IMR-90 (cell line): ENCODE measurements around the gene HDAC10. TPM values are rescaled to one million over a fixed set of nuclear protein-coding genes. Genes with fewer than 3 reads are reported as not detected.

ENCODE experiments used
- ATAC-seq: fragments of 200-7000 bp; cut with Tn5 transposase; 2 replicates; pipeline ENCODE4 v1.9.1; 2020; ENCODE audit warnings: low read depth, mild to moderate bottlenecking, moderate library complexity
- BruUV-seq: library from RNA; stranded (reverse); fragments of 400-500 nt; replicated peaks from 2 replicates; lab custom pipeline; 2021; lab: Mats Ljungman, UMichigan
- CTCF ChIA-PET: fragments of 300-600 bp; formaldehyde crosslinking; extraction: SDS; loops from one replicate; lab custom pipeline; 2021; ENCODE audit warnings: antibody characterized with exemption; lab: Yijun Ruan, JAX
- POLR2A ChIA-PET: fragments of 300-600 bp; sonication (Branson Sonifier 250); formaldehyde crosslinking; loops from one replicate; lab custom pipeline; 2022; ENCODE audit warnings: antibody characterized with exemption; ENCODE audit not compliant: unreplicated experiment; lab: Charles Lee
- DNase-seq: peaks from one replicate; pipeline ENCODE4 v3.0.0; 2013
- H2AFZ ChIP-seq: replicated peaks from 2 replicates; pipeline ENCODE3; 2013; ENCODE audit warnings: low read length, mild to moderate bottlenecking; ENCODE audit not compliant: poor library complexity
- H2AK5ac ChIP-seq: 2 replicates; pipeline ENCODE4 v1.6.1; 2013; ENCODE audit warnings: low read depth, low read length, inconsistent platforms
- H2AK9ac ChIP-seq: replicated peaks from 2 replicates; pipeline ENCODE3; 2013; ENCODE audit warnings: mild to moderate bottlenecking, low read depth, low read length, moderate library complexity; ENCODE audit not compliant: poor library complexity
- H2BK120ac ChIP-seq: 2 replicates; pipeline ENCODE4 v1.6.1; 2013; ENCODE audit warnings: low read depth, low read length, inconsistent platforms
- H2BK15ac ChIP-seq: 3 replicates; pipeline ENCODE4 v1.6.1; 2013; ENCODE audit warnings: low read depth, low read length, inconsistent platforms
- H2BK20ac ChIP-seq: 2 replicates; pipeline ENCODE4 v1.6.1; 2013; ENCODE audit warnings: low read depth, mild to moderate bottlenecking, inconsistent platforms, low read length, moderate library complexity
- H2BK5ac ChIP-seq: 2 replicates; pipeline ENCODE4 v1.6.1; 2013; ENCODE audit warnings: mild to moderate bottlenecking, low read depth, low read length, inconsistent platforms; ENCODE audit not compliant: poor library complexity, severe bottlenecking
- H3K14ac ChIP-seq: replicated peaks from 2 replicates; pipeline ENCODE4 v1.6.1; 2013; ENCODE audit warnings: low read depth, low read length, inconsistent platforms
- H3K18ac ChIP-seq: 2 replicates; pipeline ENCODE4 v1.6.1; 2013; ENCODE audit warnings: low read depth, low read length, control low read depth
- H3K23ac ChIP-seq: 2 replicates; pipeline ENCODE4 v1.6.1; 2013; ENCODE audit warnings: low read depth, low read length, inconsistent platforms
- H3K27ac ChIP-seq: 2 replicates; pipeline ENCODE4 v1.5.1; 2013; ENCODE audit warnings: mild to moderate bottlenecking, control low read depth, low read length; ENCODE audit not compliant: insufficient read depth
- H3K27me3 ChIP-seq: 2 replicates; pipeline ENCODE4 v1.6.1; 2013; ENCODE audit warnings: low read length; ENCODE audit not compliant: control insufficient read depth, insufficient read depth
- H3K36me3 ChIP-seq: 2 replicates; pipeline ENCODE4 v1.6.1; 2013; ENCODE audit warnings: low read length, mixed read lengths; ENCODE audit not compliant: control insufficient read depth, insufficient read depth
- H3K4ac ChIP-seq: 2 replicates; pipeline ENCODE4 v1.6.1; 2013; ENCODE audit warnings: low read depth, low read length, inconsistent platforms
- H3K4me1 ChIP-seq: 2 replicates; pipeline ENCODE4 v1.6.1; 2013; ENCODE audit warnings: low read length, mixed read lengths; ENCODE audit not compliant: control insufficient read depth, insufficient read depth
- H3K4me2 ChIP-seq: 2 replicates; pipeline ENCODE4 v1.6.1; 2013; ENCODE audit warnings: low read depth, mild to moderate bottlenecking, control low read depth, low read length, moderate library complexity
- H3K4me3 ChIP-seq: 2 replicates; pipeline ENCODE4 v1.5.1; 2013; ENCODE audit warnings: low read depth, mild to moderate bottlenecking, control low read depth, low read length, moderate library complexity; ENCODE audit not compliant: insufficient read depth
- H3K56ac ChIP-seq: 2 replicates; pipeline ENCODE4 v1.6.1; 2013; ENCODE audit warnings: low read length, inconsistent platforms; ENCODE audit not compliant: insufficient read depth; ENCODE audit errors: extremely low read depth
- H3K79me1 ChIP-seq, 2 experiments: 2 replicates each; pipeline ENCODE4 v1.6.1; 2013; ENCODE audit warnings: low read length in 2 of 2, inconsistent platforms in 1 of 2, low read depth in 1 of 2
- H3K9ac ChIP-seq: 2 replicates; pipeline ENCODE4 v1.6.1; 2013; ENCODE audit warnings: low read depth, low read length, control low read depth
- H3K9me1 ChIP-seq: 2 replicates; pipeline ENCODE4 v1.6.1; 2013; ENCODE audit warnings: low read length, inconsistent platforms; ENCODE audit not compliant: insufficient read depth
- H3K9me3 ChIP-seq: 2 replicates; pipeline ENCODE4 v1.6.1; 2013; ENCODE audit warnings: low read length; ENCODE audit not compliant: control insufficient read depth, insufficient read depth
- H4K20me1 ChIP-seq: 2 replicates; pipeline ENCODE4 v1.6.1; 2013; ENCODE audit warnings: low read length, inconsistent platforms; ENCODE audit not compliant: insufficient read depth
- H4K5ac ChIP-seq: 2 replicates; pipeline ENCODE4 v1.6.1; 2013; ENCODE audit warnings: mild to moderate bottlenecking, low read depth, low read length, control low read depth
- H4K8ac ChIP-seq, 2 experiments: 2 replicates each; pipeline ENCODE4 v1.6.1; 2013; ENCODE audit warnings: low read depth in 2 of 2, low read length in 2 of 2, control low read depth in 1 of 2, inconsistent platforms in 1 of 2
- H4K91ac ChIP-seq: 2 replicates; pipeline ENCODE4 v1.6.1; 2013; ENCODE audit warnings: low read depth, low read length, inconsistent platforms; ENCODE audit not compliant: insufficient read depth
- BHLHE40 ChIP-seq: fragments of 150-350 bp; IDR thresholded peaks from 2 replicates; pipeline ENCODE4 v1.6.1; 2016; ENCODE audit warnings: mild to moderate bottlenecking, low read depth, low read length
- CEBPB ChIP-seq: IDR thresholded peaks from 2 replicates; pipeline ENCODE4 v1.6.1; 2012; ENCODE audit warnings: low read depth, low read length, improper control_type of control experiment
- CHD1 ChIP-seq: IDR thresholded peaks from 2 replicates; pipeline ENCODE4 v1.6.1; 2012; ENCODE audit warnings: low read depth, low read length, improper control_type of control experiment
- FOS ChIP-seq: fragments of 150-350 bp; IDR thresholded peaks from 2 replicates; pipeline ENCODE4 v1.6.1; 2016; ENCODE audit warnings: low read depth, low read length
- MAFK ChIP-seq: IDR thresholded peaks from 2 replicates; pipeline ENCODE4 v1.6.1; 2012; ENCODE audit warnings: low read depth, low read length, improper control_type of control experiment
- MXI1 ChIP-seq: IDR thresholded peaks from 2 replicates; pipeline ENCODE4 v1.6.1; 2012; ENCODE audit warnings: low read depth, mild to moderate bottlenecking, low read length, moderate library complexity, borderline replicate concordance
- NFE2L2 ChIP-seq: fragments of 150-350 bp; IDR thresholded peaks from 2 replicates; pipeline ENCODE4 v1.6.1; 2016; ENCODE audit warnings: low read depth, mild to moderate bottlenecking, low read length
- POLR2A ChIP-seq: IDR thresholded peaks from 2 replicates; pipeline ENCODE4 v1.6.1; 2012; ENCODE audit warnings: mild to moderate bottlenecking, low read depth, low read length
- RAD21 ChIP-seq: IDR thresholded peaks from 2 replicates; pipeline ENCODE4 v1.6.1; 2012; ENCODE audit warnings: low read length, improper control_type of control experiment
- RCOR1 ChIP-seq: IDR thresholded peaks from 2 replicates; pipeline ENCODE4 v1.6.1; 2012; ENCODE audit warnings: mild to moderate bottlenecking, low read length, improper control_type of control experiment; ENCODE audit not compliant: insufficient replicate concordance
- RFX5 ChIP-seq: IDR thresholded peaks from 2 replicates; pipeline ENCODE4 v1.8.0; 2012; ENCODE audit warnings: low read depth, mild to moderate bottlenecking, low read length, moderate library complexity
- SMC3 ChIP-seq: fragments of 150-350 bp; IDR thresholded peaks from 2 replicates; pipeline ENCODE4 v1.6.1; 2016; ENCODE audit warnings: low read depth, mild to moderate bottlenecking, antibody characterized with exemption, low read length, moderate library complexity
- USF2 ChIP-seq: fragments of 150-350 bp; IDR thresholded peaks from 2 replicates; pipeline ENCODE4 v1.6.1; 2017; ENCODE audit warnings: mild to moderate bottlenecking, antibody characterized with exemption, low read length, low read depth
- WGBS, 2 experiments: methylation state at CpG; one replicate each; pipeline versions ENCODE4 v1.1.5 to v1.1.7; 2013; ENCODE audit warnings: missing lambda C conversion rate in 2 of 2; ENCODE audit not compliant: insufficient read length in 1 of 2; ENCODE audit errors: extremely low coverage in 2 of 2; 5-methylcytosine and 5-hydroxymethylcytosine counted together
- dilution Hi-C: fragments of 300-500 bp; cut with HindIII; formaldehyde crosslinking; loops from one replicate; pipeline ENCODE4 v1.14.3; 2018; ENCODE audit warnings: low sequenced_read_pairs; ENCODE audit not compliant: unreplicated experiment
- in situ Hi-C: fragments of 300-500 bp; cut with MboI; formaldehyde crosslinking; loops from 3 replicates; pipeline ENCODE4 v1.14.3; 2019; ENCODE audit warnings: low sequenced_read_pairs, inconsistent platforms, mixed read lengths
- intact Hi-C: fragments of 100-400 bp; cut with micrococcal nuclease; formaldehyde crosslinking; loops from 2 replicates; pipeline ENCODE4 v1.10.0; 2022
- polyA plus RNA-seq, 3 experiments: library from polyadenylated mRNA; depleted of rRNA; stranded (reverse); fragments of >200 nt; gene quantifications; 2 replicates each; pipeline ENCODE4 v1.2.3, GENCODE V29; 2012; ENCODE audit warnings: low replicate concordance in 1 of 3
- total RNA-seq: library from RNA; depleted of rRNA; stranded (reverse); fragments of >200 nt; gene quantifications from 2 replicates; pipeline ENCODE4 v1.2.3, GENCODE V29; 2012
- TF ChIP-seq, protein P1 (sequence below): conservative IDR thresholded peaks from 2 replicates; pipeline ENCODE4 v1.5.1; 2012; ENCODE audit warnings: mild to moderate bottlenecking, low read depth, low read length, improper control_type of control experiment
- TF ChIP-seq, protein P2 (sequence below): fragments of 150-350 bp; IDR thresholded peaks from 2 replicates; pipeline ENCODE4 v1.6.1; 2016; ENCODE audit warnings: low read depth, mild to moderate bottlenecking, low read length, moderate library complexity, borderline replicate concordance

The HDAC10 gene
- total and polyA plus RNA-seq, 2 of the 4 experiments (the other 2 are of a cell fraction): 3.9 to 35.7 TPM

- no peak overlapping the region for H3K4ac ChIP-seq
- no peak overlapping the region for H3K56ac ChIP-seq
- H3K79me1 ChIP-seq: peaks cover 13 to 17% of the 10 kb centered on the region in 2 experiments
- peaks cover 79% of the 10 kb centered on the region for H3K36me3 ChIP-seq
- ChIA-PET CTCF (no interaction called here), POLR2A (no interaction called here)
- H3K9me1 ChIP-seq: peaks cover 3% of the 10 kb centered on the region; the same call in 1 of the 2 replicates
- H3K14ac ChIP-seq: no peak overlapping the region
- H2BK15ac ChIP-seq: no peak overlapping the region
- no peak overlapping the region for H4K5ac ChIP-seq
- DNase-seq (no peak), ATAC-seq (no peak)
- dilution Hi-C loops: no loop called here
- peak overlapping the region; percentile 13 for H2AFZ ChIP-seq
- H3K4me2 ChIP-seq: no peak overlapping the region
- H4K20me1 ChIP-seq: peaks cover 34% of the 10 kb centered on the region
- no peak overlapping the region for H3K23ac ChIP-seq
- no peak overlapping the region for H4K8ac ChIP-seq
- no peaks in the 10 kb centered on the region for H3K9me3 ChIP-seq
- no peaks in the 10 kb centered on the region for H3K4me1 ChIP-seq
- H3K4me3 ChIP-seq: no peak overlapping the region
- no peak overlapping the region for H4K91ac ChIP-seq
- H3K9ac ChIP-seq: no peak overlapping the region
- no peak for TF ChIP-seq USF2
- TF ChIP-seq BHLHE40: no peak
- TF ChIP-seq RCOR1: no peak
- TF ChIP-seq SMC3: no peak
- no peak for TF ChIP-seq CHD1
- TF ChIP-seq RFX5: no peak
- TF ChIP-seq NFE2L2: no peak
- TF ChIP-seq, protein P1, sequence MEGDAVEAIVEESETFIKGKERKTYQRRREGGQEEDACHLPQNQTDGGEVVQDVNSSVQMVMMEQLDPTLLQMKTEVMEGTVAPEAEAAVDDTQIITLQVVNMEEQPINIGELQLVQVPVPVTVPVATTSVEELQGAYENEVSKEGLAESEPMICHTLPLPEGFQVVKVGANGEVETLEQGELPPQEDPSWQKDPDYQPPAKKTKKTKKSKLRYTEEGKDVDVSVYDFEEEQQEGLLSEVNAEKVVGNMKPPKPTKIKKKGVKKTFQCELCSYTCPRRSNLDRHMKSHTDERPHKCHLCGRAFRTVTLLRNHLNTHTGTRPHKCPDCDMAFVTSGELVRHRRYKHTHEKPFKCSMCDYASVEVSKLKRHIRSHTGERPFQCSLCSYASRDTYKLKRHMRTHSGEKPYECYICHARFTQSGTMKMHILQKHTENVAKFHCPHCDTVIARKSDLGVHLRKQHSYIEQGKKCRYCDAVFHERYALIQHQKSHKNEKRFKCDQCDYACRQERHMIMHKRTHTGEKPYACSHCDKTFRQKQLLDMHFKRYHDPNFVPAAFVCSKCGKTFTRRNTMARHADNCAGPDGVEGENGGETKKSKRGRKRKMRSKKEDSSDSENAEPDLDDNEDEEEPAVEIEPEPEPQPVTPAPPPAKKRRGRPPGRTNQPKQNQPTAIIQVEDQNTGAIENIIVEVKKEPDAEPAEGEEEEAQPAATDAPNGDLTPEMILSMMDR: no peak
- TF ChIP-seq, protein P2, sequence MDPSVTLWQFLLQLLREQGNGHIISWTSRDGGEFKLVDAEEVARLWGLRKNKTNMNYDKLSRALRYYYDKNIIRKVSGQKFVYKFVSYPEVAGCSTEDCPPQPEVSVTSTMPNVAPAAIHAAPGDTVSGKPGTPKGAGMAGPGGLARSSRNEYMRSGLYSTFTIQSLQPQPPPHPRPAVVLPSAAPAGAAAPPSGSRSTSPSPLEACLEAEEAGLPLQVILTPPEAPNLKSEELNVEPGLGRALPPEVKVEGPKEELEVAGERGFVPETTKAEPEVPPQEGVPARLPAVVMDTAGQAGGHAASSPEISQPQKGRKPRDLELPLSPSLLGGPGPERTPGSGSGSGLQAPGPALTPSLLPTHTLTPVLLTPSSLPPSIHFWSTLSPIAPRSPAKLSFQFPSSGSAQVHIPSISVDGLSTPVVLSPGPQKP: no peak
- no peak for TF ChIP-seq MXI1
- TF ChIP-seq FOS: no peak
- no peak for TF ChIP-seq MAFK
- TF ChIP-seq RAD21: no peak
- no peak for TF ChIP-seq POLR2A
- no peak for TF ChIP-seq CEBPB
- no peak overlapping the region for H2BK20ac ChIP-seq
- no peak overlapping the region for H3K18ac ChIP-seq
- H3K27ac ChIP-seq: no peak overlapping the region
- in situ Hi-C loops: loop anchor here (25.0 kb wide), 1 partner anchor 408 kb away; no protein-coding TSS in a partner anchor
- no TSS peak for BruUV-seq
- WGBS, 2 experiments: 92% methylated on average over 12 of the region's 25 CpGs; no CpG with 5 or more reads in 1 of the 2 experiments
- H2BK5ac ChIP-seq: no peak overlapping the region
- intact Hi-C loops: no loop called here
- H2BK120ac ChIP-seq: no peak overlapping the region
- no peak overlapping the region for H2AK5ac ChIP-seq
- peak overlapping the region; percentile 24 for H2AK9ac ChIP-seq
- no peaks in the 10 kb centered on the region for H3K27me3 ChIP-seq
Measured at GRCh38 chr22:50219800-50220602, 31.1 kb downstream of the HDAC10 start.
